NCI-H526 treated with DMSO at 0.1 percent for 48 hours (cell line): Measurements from ENCODE around the gene SCYL1.

Experiments
- DNase-seq: peaks from one replicate; lab custom pipeline; 2025; lab: John Stamatoyannopoulos, UW

SCYL1 gene

GRCh38 chr11:65524741-65525545 is at the start of gene SCYL1:
Gene SCYL1, plus strand, starts transcription at chr11:65525083. Its CDS starts 71 bp downstream, at chr11:65525154.
- peak; percentile 45 for DNase-seq

GRCh38 chr11:65476632-65477148 is 48.2 kb upstream of the SCYL1 start:
- DNase-seq = no peak

DNA sequence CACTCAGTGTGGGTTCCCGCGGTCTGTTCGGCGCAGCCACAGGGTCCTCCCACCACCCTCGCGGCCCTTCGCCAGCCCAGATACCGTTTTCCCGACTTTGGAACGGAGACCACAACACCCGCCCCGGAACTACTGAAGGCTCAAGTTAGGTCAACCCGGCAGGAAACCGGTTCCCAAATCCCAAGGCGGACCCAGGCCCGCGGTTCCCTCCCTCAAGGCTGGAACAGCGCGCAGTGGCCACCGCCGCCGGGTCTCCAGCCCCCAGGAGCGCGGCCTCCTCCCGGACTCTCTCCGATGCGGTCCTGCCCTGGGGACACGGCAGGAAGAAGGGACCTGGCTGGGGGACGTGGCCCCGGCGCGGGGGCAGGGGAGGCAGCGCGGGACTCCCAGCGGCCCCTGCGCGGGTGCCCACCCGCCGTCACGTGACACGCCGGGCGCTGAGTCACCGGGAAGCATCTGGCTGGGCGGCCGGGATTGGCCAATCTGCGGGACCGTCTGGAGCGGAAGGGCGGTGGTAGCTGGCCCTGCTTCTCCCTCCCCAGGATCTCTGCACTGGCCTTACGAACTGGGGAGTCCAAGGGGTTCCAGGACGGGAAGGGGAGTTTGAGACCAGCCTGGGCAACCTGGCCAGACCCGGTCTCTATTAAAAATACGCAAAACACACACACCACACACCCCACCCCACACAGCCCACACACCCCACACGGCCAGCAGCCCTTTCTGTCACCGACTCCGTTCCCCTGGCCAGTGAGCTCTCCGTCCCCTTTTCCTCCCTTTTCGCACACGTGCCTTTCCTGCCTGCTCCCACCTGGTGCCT is 47.5 kb upstream of the SCYL1 start:
- peak; percentile 91 for DNase-seq

DNA sequence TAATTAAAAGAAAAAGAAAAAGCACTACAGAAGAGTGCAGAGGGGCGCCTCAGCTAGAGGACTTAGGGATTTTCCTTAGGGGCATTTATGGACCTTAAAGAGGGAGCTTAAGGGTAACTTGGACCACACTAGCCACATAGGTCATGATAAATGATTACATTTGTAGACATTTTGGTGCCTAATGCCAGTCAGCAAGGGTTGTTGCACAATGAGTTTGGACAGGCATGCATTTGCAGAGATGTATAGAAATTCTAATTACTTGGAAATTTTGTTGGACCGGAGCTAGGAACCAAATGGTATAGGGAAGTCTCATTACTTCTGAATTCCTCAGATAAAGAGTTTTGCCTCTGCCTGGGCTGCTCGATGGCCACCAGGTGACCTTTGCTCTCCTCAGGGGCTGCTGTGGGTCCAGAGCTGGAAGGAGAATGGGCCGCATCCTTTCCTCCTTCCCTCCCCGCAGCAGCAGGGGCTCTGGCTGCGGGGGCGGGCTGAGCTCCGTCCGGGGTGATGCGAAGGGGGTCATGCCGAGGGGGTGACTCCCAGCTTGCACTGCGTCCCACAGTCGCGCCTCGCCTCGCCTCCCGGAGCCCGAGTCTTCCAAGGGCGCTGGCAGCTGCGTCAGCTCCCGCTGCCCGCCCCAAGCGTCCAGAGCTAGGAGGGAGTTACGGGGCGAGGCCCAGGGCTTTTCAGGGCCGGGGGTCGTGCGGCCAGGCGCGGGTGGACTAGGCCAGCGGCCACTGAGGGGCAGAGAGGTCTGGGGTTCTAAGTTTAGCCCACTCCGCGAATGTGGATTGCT is 46.3 kb upstream of the SCYL1 start:
- peak; percentile 39 for DNase-seq

DNA sequence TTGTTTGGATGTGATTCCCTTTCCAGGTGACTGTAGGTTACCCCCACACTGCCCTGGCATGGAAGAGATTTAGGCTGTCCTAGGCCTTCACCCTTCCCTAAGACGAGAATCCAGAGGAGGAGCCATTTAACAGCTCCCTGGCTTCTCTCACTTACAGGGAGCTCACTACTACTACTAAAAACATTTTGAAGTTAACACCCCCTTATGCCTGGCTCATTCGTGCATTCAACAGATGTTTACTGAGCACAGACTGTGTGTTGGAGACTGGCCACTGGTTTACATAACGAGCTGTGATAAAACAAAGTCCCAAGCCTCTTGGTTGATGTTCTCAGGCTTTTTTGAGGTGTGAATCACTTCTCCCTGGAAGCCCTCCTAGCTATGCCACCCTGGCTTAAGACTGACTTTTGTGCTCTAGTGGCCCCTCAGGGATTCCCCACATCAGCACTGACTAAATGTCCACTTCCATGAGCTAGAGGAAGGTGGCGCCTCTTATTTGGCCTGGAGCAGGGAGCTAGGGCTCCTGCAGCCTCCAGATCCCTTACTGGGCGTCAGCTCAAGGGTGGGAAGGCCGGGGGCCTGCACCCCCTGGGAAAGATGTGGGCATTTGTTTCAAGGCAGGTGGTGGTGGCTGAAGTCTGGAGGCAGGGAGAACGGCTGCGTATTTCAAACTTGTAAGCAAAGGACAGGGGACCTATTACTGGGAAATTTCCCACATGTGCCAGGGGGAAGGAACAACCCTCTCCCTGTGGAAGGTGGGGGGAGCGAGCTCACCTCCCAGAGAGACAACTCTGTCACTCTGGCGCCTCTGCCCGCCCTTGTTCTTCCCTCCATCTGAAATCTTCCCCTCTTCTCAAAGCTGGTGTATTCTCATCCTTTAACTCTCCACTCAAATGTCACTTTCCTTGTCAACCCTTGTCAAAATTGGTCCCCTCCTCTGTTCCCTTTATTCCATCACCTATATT is 45.4 kb upstream of the SCYL1 start:
- peak; percentile 89 for DNase-seq

DNA sequence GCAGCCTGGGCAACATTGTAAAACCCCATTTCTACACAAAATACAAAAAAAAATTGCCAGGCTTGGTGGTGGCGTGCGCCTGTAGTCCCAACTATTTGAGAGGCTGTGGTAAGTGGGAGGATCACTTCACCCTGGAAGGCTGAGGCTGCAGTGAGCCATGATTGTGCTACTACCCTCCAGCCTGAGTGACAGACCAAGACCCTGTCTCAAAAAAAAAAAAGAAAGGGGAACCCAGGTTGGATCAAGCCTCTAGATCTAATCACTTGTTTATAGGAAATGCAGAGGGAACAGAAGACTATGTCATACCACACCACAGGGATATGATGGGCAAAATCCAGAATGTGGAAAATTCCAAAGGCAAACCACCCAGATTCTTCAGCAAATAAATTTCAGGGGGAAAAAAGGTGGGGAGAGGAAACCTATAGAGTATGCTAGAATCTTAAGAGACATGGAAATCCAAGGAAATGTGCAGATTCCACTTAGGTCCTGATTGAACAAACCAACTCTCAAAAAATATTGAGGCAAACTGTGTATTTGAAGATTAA is 42.5 kb upstream of the SCYL1 start:
- DNase-seq = no peak

- no peak for DNase-seq
Measured at GRCh38 chr11:65485920-65486219, 39.0 kb upstream of the SCYL1 start.

- DNase-seq = peak; percentile 48
Measured at GRCh38 chr11:65486570-65487466, 38.1 kb upstream of the SCYL1 start.

- DNase-seq = peak; percentile 99
Measured at GRCh38 chr11:65487467-65488272, 37.2 kb upstream of the SCYL1 start.

- no peak for DNase-seq
Measured at GRCh38 chr11:65488273-65489034, 36.4 kb upstream of the SCYL1 start.

DNA sequence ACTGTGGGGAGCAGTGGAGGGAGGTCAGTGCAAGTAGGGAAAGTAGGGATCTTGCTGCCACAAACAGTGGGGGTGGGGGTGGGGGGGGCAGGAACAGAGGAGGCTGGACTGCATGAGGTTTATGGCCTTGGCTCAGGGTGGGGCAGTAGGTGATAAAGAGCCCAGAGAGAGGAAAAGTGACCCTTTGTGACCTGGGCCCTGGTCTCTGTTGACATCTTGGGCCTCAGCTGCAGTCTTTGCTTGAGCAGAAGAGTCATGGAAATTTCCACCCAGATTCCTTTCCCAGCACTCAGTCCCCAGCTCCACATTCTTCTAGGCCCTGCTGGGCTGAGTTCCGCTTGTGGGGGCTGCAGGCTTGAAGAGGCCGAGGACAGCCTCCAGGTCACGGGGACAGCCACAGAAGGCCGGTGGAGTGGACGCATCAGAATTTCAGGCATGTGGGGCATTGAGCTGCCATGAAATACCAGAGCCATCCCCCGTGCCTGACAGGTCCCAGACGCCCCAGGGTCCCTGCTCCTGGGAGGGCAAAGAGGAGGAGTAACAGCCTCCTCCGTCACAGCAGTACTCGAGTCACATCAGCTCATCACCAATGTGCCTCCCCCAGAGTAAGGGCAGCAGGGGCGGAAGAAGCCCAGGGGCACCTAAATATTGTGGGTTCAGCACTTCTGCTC is 35.7 kb upstream of the SCYL1 start:
- DNase-seq = no peak

DNA sequence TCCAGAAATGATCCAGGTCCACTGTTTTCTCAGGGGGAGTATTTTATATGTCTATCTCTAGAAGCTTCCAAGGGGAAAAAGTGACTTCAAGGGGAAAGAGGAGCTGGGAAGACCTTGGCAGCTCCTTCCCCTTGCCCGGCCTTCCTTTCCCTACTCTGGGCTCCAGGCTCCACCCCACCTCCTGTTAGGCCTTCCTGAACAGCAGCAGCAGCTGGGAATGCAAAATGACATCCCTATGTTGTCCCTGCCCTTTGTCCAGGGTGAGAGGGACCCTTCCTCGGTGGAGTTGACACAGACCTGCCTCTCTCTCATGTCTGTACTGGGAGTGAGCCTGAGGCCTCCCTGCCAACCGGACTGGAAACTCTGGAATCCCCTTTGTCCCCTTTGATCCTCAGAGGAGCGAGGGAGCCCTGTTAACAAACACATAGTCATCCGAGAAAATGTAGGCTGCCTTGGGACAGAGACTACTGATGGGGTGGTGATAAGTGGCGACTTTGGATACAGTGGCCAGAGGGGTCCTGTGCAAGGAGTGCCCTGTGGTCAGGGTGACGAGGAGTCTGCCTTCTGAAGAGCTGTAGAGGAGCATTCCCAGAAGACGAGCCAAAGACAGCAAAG is 35.1 kb upstream of the SCYL1 start:
- DNase-seq = peak; percentile 15

DNA sequence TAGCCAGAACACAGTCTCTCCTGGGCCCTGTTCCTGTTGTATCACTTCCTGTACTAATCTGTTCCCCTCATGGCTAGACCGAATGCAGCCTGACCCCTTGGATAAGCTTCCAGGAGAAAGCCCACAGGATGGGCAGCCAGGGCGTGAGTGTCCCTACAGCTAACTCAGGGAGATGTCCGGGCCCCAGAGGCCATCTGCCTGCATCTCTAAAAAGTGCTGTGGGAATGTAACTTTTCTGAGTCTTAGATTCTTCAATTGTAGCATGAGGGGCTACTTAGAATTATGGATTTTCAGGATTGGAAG is 33.8 kb upstream of the SCYL1 start:
- DNase-seq = no peak

- DNase-seq = peak; percentile 86
Measured at GRCh38 chr11:65491614-65492386, 33.1 kb upstream of the SCYL1 start.

DNA sequence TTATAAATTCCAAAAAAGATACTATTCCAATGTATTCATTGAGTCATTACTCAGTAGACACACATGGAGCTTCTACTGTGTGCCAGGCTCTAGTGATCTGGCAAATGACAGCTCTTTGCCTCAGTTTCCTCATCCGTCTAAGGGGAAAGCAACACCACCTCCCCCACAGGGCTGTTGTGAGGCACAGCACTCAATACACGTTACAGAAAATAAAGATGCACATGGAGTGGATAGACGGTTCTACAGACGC is 32.6 kb upstream of the SCYL1 start:
- no peak for DNase-seq

DNA sequence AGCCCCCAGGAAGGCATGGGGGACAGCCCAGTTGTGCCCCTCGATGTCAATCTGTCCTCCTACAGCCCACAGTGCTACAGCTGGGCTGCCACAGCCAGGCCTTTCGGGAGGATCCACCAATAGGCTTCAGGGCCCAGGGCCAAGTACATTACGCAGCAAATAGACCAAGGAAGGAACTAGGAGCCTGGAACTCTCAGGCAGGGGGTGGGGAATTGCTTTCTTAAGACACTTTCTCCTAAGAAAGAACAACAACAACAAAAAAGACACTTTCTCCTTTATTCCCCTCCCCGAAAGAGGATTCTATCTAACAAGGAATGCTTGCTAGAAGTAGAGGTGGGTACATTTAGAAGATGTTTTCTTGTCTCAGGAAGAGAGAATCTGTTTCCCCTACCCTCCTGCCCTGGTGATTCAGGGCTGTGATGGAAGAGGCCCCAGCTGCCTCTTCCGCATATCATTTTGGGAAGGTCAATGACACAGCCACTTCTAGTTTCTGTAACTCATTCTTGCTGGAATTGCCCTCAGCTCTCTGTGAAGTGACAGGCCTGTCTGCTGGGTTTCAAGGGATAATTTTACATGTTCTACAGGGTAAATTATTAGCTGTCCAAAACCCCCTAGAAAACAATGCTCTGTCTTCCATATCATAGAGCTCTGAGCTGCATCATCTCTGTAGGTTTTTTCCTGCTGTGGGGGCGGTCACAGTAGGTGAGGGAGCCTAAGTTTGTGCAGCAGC is 32.1 kb upstream of the SCYL1 start:
- DNase-seq = peak; percentile 51
